Colonic mucosa (tissue), 4 donors: ENCODE results near the gene TLE4. TPM values are rescaled to one million over a fixed set of nuclear protein-coding genes. Genes with fewer than 3 reads are reported as not detected.

ENCODE experiments used
- DNase-seq: peaks from one replicate; pipeline ENCODE4 v3.0.0-alpha.2; 2020
- H3K27ac ChIP-seq: fragments of 200-600 bp; one replicate; pipeline ENCODE4 v1.8.0; 2021
- H3K27me3 ChIP-seq: fragments of 200-600 bp; one replicate; pipeline ENCODE4 v1.8.0; 2021
- H3K36me3 ChIP-seq: fragments of 200-600 bp; one replicate; pipeline ENCODE4 v1.8.0; 2021
- H3K4me1 ChIP-seq: fragments of 200-600 bp; one replicate; pipeline ENCODE4 v1.8.0; 2021; ENCODE audit warnings: mild to moderate bottlenecking
- H3K4me3 ChIP-seq: fragments of 200-600 bp; one replicate; pipeline ENCODE4 v1.8.0; 2021
- H3K9ac ChIP-seq, 2 donors: one replicate each; pipeline ENCODE4 v1.7.0; 2013; ENCODE audit warnings: control low read depth in 2 of 2, low read depth in 2 of 2, low read length in 2 of 2
- H3K9me3 ChIP-seq: fragments of 200-600 bp; one replicate; pipeline ENCODE4 v1.8.0; 2021
- CTCF ChIP-seq: fragments of 200-600 bp; IDR thresholded peaks from one replicate; pipeline ENCODE4 v1.8.0; 2022; ENCODE audit warnings: antibody characterized with exemption, mild to moderate bottlenecking
- intact Hi-C: fragments of 100-400 bp; cut with DNase I; formaldehyde crosslinking; loops from one replicate; pipeline ENCODE4 v1.14.1; 2022
- total RNA-seq, 2 donors: library from RNA; stranded (reverse); fragmentation: NEBNext Ultra II Directional in 1 of 2; extraction: Animal tissue kit (Norgen Biotek cat#: 25700) in 1 of 2; gene quantifications; one replicate each; pipeline ENCODE4 v1.2.1, GENCODE V29; 2021
- donor health status: healthy.
- donor health status: DM: no; HTN: no; CAD: no.
- donor health status: DM: no; HTN: no; CAD: no.

TLE4 gene
- total RNA-seq, 2 donors from 2014 or later = 8.0 to 17.6 TPM

DNA sequence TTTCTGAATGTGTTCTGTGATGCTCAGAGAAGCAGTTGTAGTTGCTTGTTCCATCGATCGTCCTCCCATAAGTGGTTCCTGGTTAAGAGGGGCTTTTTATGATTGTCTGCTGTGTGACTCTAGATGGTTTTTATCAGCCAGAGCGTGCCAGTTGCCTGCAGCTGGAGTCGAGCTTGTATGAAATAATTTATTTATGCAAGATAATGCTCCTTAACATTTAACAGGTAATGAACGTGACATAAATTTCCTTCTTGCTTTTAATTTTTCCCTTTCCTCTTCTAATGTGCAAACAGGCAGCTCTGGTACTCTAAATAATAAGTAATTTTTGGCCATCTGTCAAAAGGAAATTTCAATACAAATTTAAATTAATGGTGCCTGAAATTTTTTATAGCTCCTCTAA lies 84.4 kb downstream of the TLE4 start:
- intact Hi-C loops = no loop called here
- Histone ChIP-seq H3K27ac (no peak overlapping the region), H3K4me3 (no peak overlapping the region), H3K27me3 (no peaks in the 10 kb centered on the region), H3K9ac (no peak overlapping the region), H3K9me3 (no peaks in the 10 kb centered on the region), H3K36me3 (no peaks in the 10 kb centered on the region), H3K4me1 (no peaks in the 10 kb centered on the region)
- no peak for TF ChIP-seq CTCF
- DNase-seq = no peak

GRCh38 chr9:79657891-79658290 lies 86.1 kb downstream of the TLE4 start:
- no peak for TF ChIP-seq CTCF
- no peak overlapping the region for H3K27ac ChIP-seq
- H3K9me3 ChIP-seq = no peaks in the 10 kb centered on the region
- no peak overlapping the region for H3K9ac ChIP-seq
- no peaks in the 10 kb centered on the region for H3K27me3 ChIP-seq
- no peaks in the 10 kb centered on the region for H3K4me1 ChIP-seq
- intact Hi-C loops = no loop called here
- H3K4me3 ChIP-seq = no peak overlapping the region
- H3K36me3 ChIP-seq = no peaks in the 10 kb centered on the region
- DNase-seq = no peak

DNA sequence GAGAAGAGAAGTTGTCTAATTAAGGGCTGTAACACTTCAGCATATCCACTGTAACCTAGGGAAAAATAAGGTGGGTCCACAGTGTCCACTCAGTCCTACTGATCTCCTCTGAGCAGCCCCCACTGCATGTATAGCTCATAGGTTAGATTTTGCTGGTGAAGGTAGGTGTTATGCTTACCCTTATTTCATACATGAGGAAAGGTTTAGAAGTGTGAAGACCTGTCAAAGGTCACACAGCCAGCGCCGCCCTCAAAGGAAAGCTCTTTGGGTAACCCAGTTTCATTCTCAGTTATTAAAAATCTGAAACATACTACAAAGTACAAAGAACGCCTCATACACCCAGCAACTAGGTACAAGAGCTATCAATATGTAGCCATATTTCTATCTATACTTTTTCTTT lies 87.2 kb downstream of the TLE4 start:
- no peak overlapping the region for H3K4me3 ChIP-seq
- no peaks in the 10 kb centered on the region for H3K36me3 ChIP-seq
- no peak overlapping the region for H3K27ac ChIP-seq
- intact Hi-C loops = no loop called here
- no peak overlapping the region for H3K9ac ChIP-seq
- DNase-seq = no peak
- H3K4me1 ChIP-seq = no peaks in the 10 kb centered on the region
- no peaks in the 10 kb centered on the region for H3K9me3 ChIP-seq
- TF ChIP-seq CTCF = no peak
- no peaks in the 10 kb centered on the region for H3K27me3 ChIP-seq

DNA sequence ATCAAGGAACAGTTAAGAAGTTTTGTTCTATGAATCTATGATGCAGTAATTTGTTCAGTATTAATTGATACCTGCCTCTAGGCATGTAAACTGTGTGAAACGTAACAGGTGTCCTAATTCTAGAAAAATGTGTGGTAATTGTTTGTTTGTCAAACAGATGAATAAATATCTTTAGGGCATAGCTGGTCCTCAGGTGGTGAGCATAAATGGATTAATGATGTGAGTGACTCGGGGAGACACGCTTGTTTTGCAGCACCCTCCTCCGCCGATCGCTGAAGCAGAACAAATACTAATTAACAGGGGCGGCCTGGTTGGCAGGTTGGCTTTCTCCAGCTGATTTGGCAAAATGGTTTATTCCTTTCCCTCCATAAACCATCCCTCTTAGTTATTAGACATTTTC lies 88.8 kb downstream of the TLE4 start:
- intact Hi-C loops = no loop called here
- Histone ChIP-seq H3K4me1 (peaks cover 3% of the 10 kb centered on the region), H3K27ac (no peak overlapping the region), H3K36me3 (no peaks in the 10 kb centered on the region), H3K27me3 (no peaks in the 10 kb centered on the region), H3K9me3 (no peaks in the 10 kb centered on the region), H3K4me3 (no peak overlapping the region), H3K9ac (no peak overlapping the region)
- DNase-seq = no peak
- TF ChIP-seq CTCF = no peak

DNA sequence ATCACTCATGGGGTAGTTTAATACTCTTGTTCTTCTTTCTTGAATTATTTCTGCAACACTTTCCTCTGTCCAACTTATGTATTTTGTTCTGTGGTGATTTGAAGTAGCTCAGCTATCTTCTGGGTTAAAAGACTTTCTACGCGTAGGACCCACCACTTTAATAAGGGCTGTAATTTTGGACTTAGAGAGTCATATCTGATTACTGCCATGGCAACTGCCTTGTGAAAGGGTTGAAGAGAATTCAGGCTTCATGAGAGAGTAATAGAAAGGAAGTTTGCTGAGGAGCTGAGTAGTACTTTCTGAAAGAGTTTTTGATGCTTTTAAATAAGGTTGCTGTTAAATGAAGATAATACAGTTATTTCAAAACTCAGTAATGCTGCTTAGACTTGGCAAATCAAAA lies 89.5 kb downstream of the TLE4 start:
- no peaks in the 10 kb centered on the region for H3K27me3 ChIP-seq

More for the DNA sequence above, 89.5 kb downstream of the TLE4 start:
- Histone ChIP-seq H3K36me3 (no peaks in the 10 kb centered on the region), H3K9me3 (no peaks in the 10 kb centered on the region), H3K4me3 (no peak overlapping the region), H3K27ac (no peak overlapping the region), H3K9ac (no peak overlapping the region), H3K4me1 (peaks cover 3% of the 10 kb centered on the region)
- DNase-seq = no peak
- TF ChIP-seq CTCF = no peak
- intact Hi-C loops = no loop called here
